Osteoblast (primary cell): ENCODE data around the gene NHSL2. TPM values are rescaled to one million over a fixed set of nuclear protein-coding genes. Genes with fewer than 3 reads are reported as not detected.

Experiments used
- DNase-seq: peaks from one replicate; pipeline ENCODE4 v3.0.0; 2011; ENCODE audit warnings: low spot score, mixed read lengths; ENCODE audit not compliant: insufficient read length; ENCODE audit errors: missing footprints
- H2AFZ ChIP-seq: 2 replicates; pipeline ENCODE4 v1.6.0; 2011; ENCODE audit warnings: mild to moderate bottlenecking, low read length
- H3K27ac ChIP-seq: 2 replicates; pipeline ENCODE4 v1.5.1; 2011; ENCODE audit warnings: mild to moderate bottlenecking, low read depth, low read length, moderate library complexity
- H3K27me3 ChIP-seq: 2 replicates; pipeline ENCODE4 v1.6.0; 2012; ENCODE audit warnings: mild to moderate bottlenecking, control low read depth, inconsistent platforms, low read length, moderate library complexity; ENCODE audit not compliant: insufficient read depth
- H3K36me3 ChIP-seq: 2 replicates; pipeline ENCODE4 v1.5.1; 2011; ENCODE audit warnings: mild to moderate bottlenecking, low read length, control low read depth, moderate library complexity; ENCODE audit not compliant: insufficient read depth
- H3K4me1 ChIP-seq: 2 replicates; pipeline ENCODE4 v1.5.1; 2011; ENCODE audit warnings: mild to moderate bottlenecking, low read length, control low read depth, moderate library complexity; ENCODE audit not compliant: insufficient read depth
- H3K4me2 ChIP-seq: 2 replicates; pipeline ENCODE4 v1.6.0; 2011; ENCODE audit warnings: mild to moderate bottlenecking, low read length; ENCODE audit not compliant: insufficient read depth
- H3K4me3 ChIP-seq: fragments of 200-600 bp; sonication (generic); 3 replicates; pipeline ENCODE4 v1.5.1; 2012; ENCODE audit warnings: mild to moderate bottlenecking, low read length, inconsistent platforms; ENCODE audit not compliant: insufficient read depth
- H3K79me2 ChIP-seq: 2 replicates; pipeline ENCODE4 v1.6.0; 2012; ENCODE audit warnings: mild to moderate bottlenecking, low read length, control low read depth, inconsistent platforms; ENCODE audit not compliant: insufficient read depth
- H3K9me3 ChIP-seq: 2 replicates; pipeline ENCODE4 v1.5.1; 2011; ENCODE audit warnings: low read depth, low read length, control low read depth
- H4K20me1 ChIP-seq: 2 replicates; pipeline ENCODE4 v1.6.0; 2012; ENCODE audit warnings: mild to moderate bottlenecking, low read length, control low read depth; ENCODE audit not compliant: insufficient read depth
- total RNA-seq: library from RNA; depleted of rRNA; stranded (reverse); fragments of >200 nt; gene quantifications from 2 replicates; pipeline ENCODE4 v1.2.3, GENCODE V29; 2012
- TF ChIP-seq, protein P1 (sequence below): IDR thresholded peaks from 2 replicates; pipeline ENCODE4 v1.5.1; 2011; ENCODE audit warnings: mild to moderate bottlenecking, low read depth, low read length, moderate library complexity; ENCODE audit errors: extremely low read depth

NHSL2 gene
- total RNA-seq, 1 donor = 1.1 TPM

DNA sequence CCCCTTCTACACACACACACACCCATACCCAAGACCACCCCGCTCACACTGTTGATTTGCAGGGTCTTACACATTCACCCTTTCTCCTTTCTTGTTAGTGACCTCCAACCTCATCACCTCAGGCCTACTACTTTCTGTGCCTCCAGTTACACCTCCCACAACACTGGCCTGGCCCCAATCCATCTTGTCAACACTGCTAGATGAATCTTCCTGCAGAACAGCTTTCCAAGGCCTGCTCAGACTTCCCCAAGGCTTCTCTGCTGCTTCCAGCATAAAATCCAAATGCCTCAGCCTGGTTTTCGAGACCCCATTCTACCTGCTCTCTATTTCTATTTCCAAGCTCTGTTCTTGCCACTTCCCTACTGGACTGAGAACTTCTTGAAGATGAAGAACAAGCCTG, 79.9 kb downstream of the NHSL2 start:
- no peak overlapping the region for H3K4me3 ChIP-seq
- H3K27me3 ChIP-seq = peaks cover 13% of the 10 kb centered on the region
- no peaks in the 10 kb centered on the region for H4K20me1 ChIP-seq
- H3K79me2 ChIP-seq = no peaks in the 10 kb centered on the region
- H3K36me3 ChIP-seq = no peaks in the 10 kb centered on the region
- H3K4me1 ChIP-seq = no peaks in the 10 kb centered on the region
- no peak for DNase-seq
- H3K4me2 ChIP-seq = no peak overlapping the region
- H3K9me3 ChIP-seq = peaks cover 7% of the 10 kb centered on the region
- TF ChIP-seq, protein P1, sequence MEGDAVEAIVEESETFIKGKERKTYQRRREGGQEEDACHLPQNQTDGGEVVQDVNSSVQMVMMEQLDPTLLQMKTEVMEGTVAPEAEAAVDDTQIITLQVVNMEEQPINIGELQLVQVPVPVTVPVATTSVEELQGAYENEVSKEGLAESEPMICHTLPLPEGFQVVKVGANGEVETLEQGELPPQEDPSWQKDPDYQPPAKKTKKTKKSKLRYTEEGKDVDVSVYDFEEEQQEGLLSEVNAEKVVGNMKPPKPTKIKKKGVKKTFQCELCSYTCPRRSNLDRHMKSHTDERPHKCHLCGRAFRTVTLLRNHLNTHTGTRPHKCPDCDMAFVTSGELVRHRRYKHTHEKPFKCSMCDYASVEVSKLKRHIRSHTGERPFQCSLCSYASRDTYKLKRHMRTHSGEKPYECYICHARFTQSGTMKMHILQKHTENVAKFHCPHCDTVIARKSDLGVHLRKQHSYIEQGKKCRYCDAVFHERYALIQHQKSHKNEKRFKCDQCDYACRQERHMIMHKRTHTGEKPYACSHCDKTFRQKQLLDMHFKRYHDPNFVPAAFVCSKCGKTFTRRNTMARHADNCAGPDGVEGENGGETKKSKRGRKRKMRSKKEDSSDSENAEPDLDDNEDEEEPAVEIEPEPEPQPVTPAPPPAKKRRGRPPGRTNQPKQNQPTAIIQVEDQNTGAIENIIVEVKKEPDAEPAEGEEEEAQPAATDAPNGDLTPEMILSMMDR = no peak
- no peak overlapping the region for H2AFZ ChIP-seq
- no peak overlapping the region for H3K27ac ChIP-seq

DNA sequence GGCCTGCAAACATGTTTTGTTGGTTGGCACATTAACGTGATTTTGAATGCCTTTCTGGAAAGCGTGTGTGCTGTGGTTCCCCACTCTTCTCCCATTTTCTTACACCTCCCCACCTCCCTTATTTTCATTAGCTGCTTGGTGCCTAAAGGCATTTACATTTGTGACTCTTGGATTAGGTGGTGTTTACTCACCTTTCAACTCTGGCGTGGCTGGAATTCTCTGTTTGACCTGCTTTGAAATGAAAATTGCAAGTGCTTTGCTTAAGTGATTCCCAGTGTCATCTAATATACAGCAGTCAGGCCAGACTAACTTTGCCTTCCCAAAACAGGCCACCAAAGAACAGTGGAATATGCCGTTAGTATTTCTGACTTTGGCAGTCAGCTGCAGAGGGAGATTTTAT, 80.5 kb downstream of the NHSL2 start:
- Histone ChIP-seq H3K4me3 (no peak overlapping the region), H3K4me2 (no peak overlapping the region), H3K79me2 (no peaks in the 10 kb centered on the region), H3K4me1 (no peaks in the 10 kb centered on the region), H2AFZ (no peak overlapping the region), H3K27me3 (peaks cover 12% of the 10 kb centered on the region), H3K36me3 (no peaks in the 10 kb centered on the region), H4K20me1 (no peaks in the 10 kb centered on the region), H3K27ac (no peak overlapping the region), H3K9me3 (peaks cover 7% of the 10 kb centered on the region)
- DNase-seq = no peak
- TF ChIP-seq, protein P1 = no peak

DNA sequence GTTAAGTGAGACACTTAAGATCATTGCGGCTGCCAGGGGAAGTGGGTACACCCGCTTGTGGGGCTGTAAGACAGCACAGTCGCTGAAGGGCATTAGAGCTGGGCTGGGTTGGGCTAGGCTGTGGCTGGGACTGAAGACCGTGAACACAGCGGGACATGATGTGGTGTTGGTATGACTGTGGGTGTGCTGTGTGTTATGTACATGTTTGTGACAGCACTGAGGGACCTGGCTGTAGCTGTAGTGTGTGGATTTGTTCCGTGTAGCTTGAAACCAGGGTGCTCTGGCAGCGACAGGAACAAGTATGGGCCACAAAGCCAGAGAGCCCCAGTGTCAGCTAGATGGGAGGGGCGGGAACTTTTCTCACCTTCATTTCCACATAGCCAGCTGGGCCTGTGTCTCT, 82.1 kb downstream of the NHSL2 start:
- H3K27me3 ChIP-seq = peaks cover 15% of the 10 kb centered on the region
- H4K20me1 ChIP-seq = no peaks in the 10 kb centered on the region
- H2AFZ ChIP-seq = no peak overlapping the region
- TF ChIP-seq, protein P1 = no peak
- no peak for DNase-seq
- no peaks in the 10 kb centered on the region for H3K79me2 ChIP-seq
- H3K9me3 ChIP-seq = peaks cover 7% of the 10 kb centered on the region
- peaks cover 4% of the 10 kb centered on the region for H3K4me1 ChIP-seq
- no peak overlapping the region for H3K4me3 ChIP-seq
- H3K36me3 ChIP-seq = no peaks in the 10 kb centered on the region
- no peak overlapping the region for H3K4me2 ChIP-seq
- no peak overlapping the region for H3K27ac ChIP-seq

DNA sequence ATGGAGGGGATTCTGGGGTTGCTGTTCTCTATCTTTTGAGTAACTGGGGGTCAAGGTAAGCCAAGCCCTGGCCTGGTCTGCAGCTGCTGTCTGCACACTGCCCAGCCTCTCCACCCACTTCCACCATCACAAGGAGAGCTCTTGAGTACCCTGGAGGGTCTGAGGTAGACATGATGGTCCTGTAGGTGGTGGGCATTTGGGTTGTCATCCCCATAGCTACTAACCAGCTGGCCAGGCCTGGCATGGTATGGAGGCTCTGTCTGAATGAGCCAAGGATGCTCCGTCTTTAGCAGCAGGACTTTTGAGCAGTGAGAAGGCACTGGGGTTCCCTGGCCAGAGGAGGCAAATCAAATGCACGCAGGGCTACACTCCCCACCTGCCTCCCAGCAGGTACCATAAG, 82.7 kb downstream of the NHSL2 start:
- TF ChIP-seq, protein P1 = no peak
- peaks cover 7% of the 10 kb centered on the region for H3K9me3 ChIP-seq
- no peak overlapping the region for H3K4me2 ChIP-seq
- no peak overlapping the region for H3K27ac ChIP-seq
- peaks cover 15% of the 10 kb centered on the region for H3K27me3 ChIP-seq
- H4K20me1 ChIP-seq = no peaks in the 10 kb centered on the region
- H2AFZ ChIP-seq = no peak overlapping the region
- H3K79me2 ChIP-seq = no peaks in the 10 kb centered on the region
- no peak for DNase-seq
- H3K36me3 ChIP-seq = no peaks in the 10 kb centered on the region
- H3K4me1 ChIP-seq = peaks cover 4% of the 10 kb centered on the region
- H3K4me3 ChIP-seq = no peak overlapping the region
